GM10248 (cell line): ENCODE measurements around the gene TM6SF1.
"Not testable (repeated sequence)": the region's sequence is repeated elsewhere in the genome, so short reads cannot be mapped to it uniquely, and the experiment has no call there.

Experiments used
- CTCF ChIA-PET: fragments of 300-600 bp; sonication (Branson Sonifier 250); formaldehyde crosslinking; extraction: SDS; loops from one replicate; lab custom pipeline; 2021; ENCODE audit warnings: antibody characterized with exemption; lab: Yijun Ruan, JAX
- POLR2A ChIA-PET: fragments of 350-650 bp; sonication (Branson Sonifier 250); formaldehyde crosslinking; extraction: SDS; loops from one replicate; lab custom pipeline; 2020; ENCODE audit warnings: antibody characterized with exemption; lab: Yijun Ruan, JAX
- DNase-seq: peaks from one replicate; pipeline ENCODE4 v3.0.0; 2012; ENCODE audit errors: extremely low spot score
- TF ChIP-seq, protein P1 (sequence below): IDR thresholded peaks from 2 replicates; pipeline ENCODE4 v1.5.1; 2012; ENCODE audit warnings: mild to moderate bottlenecking, low read depth; ENCODE audit errors: extremely low read depth, missing control alignments, control extremely low read depth

Gene TM6SF1

DNA sequence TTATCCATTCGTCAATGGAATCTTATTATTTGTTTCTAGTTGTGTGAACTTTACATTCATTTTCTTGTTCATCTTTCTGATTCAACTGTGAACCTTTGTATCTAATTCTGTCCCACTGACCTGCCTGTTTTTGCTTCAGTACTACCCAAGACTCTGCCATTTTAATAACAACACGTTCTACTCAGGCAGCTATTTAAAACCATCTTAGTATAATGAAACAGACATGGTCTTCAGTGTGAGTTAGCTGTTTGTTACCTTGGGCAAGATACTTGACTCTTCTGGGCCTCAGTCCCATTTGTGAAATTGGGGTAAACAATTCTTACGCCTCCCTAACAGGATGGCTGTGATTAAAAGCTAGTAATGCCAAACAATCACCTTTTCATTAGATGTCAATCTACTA lies 42.0 kb upstream of the TM6SF1 start:
- POLR2A ChIA-PET: no interaction called here
- CTCF ChIA-PET: interaction anchor here (1.0 to 1.2 kb wide), 3 partner anchors 8 to 54 kb away, joined by 3 read pairs; partner anchors contain the start of gene C15orf40
- TF ChIP-seq, protein P1, sequence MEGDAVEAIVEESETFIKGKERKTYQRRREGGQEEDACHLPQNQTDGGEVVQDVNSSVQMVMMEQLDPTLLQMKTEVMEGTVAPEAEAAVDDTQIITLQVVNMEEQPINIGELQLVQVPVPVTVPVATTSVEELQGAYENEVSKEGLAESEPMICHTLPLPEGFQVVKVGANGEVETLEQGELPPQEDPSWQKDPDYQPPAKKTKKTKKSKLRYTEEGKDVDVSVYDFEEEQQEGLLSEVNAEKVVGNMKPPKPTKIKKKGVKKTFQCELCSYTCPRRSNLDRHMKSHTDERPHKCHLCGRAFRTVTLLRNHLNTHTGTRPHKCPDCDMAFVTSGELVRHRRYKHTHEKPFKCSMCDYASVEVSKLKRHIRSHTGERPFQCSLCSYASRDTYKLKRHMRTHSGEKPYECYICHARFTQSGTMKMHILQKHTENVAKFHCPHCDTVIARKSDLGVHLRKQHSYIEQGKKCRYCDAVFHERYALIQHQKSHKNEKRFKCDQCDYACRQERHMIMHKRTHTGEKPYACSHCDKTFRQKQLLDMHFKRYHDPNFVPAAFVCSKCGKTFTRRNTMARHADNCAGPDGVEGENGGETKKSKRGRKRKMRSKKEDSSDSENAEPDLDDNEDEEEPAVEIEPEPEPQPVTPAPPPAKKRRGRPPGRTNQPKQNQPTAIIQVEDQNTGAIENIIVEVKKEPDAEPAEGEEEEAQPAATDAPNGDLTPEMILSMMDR: no peak
- no peak for DNase-seq

DNA sequence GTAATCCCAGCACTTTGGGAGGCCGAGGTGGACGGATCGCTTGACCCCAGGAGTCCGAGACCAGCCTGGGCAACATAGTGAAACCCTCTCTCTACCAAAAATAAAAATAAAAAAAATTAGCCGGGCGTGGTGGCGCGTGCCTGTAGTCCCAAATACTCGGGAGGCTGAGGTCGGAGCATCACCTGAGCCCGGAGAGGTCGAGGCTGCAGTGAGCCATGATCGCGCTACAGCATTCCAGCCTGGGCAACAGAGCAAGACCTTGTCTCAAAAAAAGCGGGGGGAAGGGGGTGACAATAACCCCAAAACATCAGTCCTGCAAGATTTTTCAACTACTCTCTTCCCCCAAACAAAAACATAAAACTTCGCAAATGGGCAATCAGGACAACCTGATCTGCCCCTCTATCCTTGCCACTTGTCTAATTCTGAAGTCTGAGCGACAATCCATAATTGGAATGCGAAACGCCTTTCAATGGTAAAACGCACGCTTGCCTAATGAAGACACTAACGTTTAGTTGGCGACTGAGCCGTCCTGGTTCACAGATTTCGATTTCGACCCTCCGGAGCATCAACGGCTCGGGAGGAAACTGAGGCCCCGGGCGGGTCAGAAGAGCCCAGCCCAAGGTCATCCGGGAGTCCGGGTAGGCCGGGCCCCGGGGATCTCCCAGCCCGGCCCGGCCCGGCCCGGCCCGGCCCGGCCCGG lies 41.3 kb upstream of the TM6SF1 start:
- ChIA-PET POLR2A (interaction anchor here (1.1 kb wide), 1 partner anchor 316 kb away, joined by 5 read pairs; no protein-coding TSS in a partner anchor), CTCF (interaction anchor here (1.0 to 1.9 kb wide), 4 partner anchors 9 to 55 kb away, joined by 3 to 7 read pairs (median 4); partner anchors contain the start of gene C15orf40)
- DNase-seq: no peak
- TF ChIP-seq, protein P1: no peak

DNA sequence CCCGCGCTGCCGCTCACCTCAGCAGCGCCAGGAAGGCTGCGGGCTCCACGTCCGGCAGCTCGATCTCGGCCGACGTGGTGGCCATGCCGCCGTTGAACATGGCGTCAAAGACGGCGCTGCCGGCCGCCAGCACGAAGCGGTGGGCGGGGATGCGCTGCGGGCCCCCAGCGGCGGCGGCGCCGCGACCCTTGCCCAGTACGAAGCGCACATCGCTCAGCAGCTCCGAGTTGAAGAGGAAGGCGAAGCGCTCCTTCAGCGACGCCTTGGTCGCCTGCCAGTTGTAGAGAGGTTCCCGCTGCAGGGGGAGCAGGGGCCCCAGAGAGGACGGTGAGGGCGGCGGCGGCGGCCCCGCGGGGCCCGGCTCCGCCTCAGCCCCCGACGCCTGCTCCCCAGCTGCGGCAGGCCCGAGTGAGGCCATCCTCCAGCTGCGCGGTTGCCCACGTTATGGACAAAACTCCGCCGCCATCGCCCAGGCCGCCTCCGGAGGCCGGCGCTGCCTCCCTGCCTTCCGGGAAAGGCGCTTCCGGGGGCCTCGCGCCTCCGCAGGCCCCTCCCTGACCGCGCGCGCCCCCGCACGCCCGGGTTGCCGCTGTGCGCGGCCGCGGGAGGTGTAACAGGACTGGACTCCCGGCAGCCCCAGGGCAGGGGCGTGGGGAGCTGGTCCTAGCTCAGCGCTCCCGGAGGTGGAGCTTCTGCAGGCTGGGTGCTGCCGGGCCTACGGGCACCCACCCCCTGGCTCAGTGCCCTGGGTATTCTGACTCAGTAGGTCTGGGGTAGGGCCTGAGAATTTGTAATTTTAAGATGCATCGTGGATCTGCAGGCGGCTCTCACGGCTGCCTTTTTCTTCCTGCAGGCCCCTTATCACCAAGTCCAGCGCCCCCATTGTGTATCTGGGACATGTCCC lies 40.5 kb upstream of the TM6SF1 start, which contains the start of gene BTBD1:
TSS of gene BTBD1 (minus strand) at position 519 of the 904 bp plus-strand sequence. CDS start at position 418, 101 bp downstream.
- ChIA-PET CTCF (interaction anchor here (1.4 to 1.9 kb wide), 2 partner anchors 10 to 56 kb away, joined by 6 to 7 read pairs; partner anchors contain the start of gene C15orf40), POLR2A (interaction anchor here (1.0 to 1.1 kb wide), 2 partner anchors 316 to 527 kb away, joined by 3 to 5 read pairs; partner anchors contain the start of gene RPS17)
- DNase-seq: peak; percentile 96
- TF ChIP-seq, protein P1: no peak

DNA sequence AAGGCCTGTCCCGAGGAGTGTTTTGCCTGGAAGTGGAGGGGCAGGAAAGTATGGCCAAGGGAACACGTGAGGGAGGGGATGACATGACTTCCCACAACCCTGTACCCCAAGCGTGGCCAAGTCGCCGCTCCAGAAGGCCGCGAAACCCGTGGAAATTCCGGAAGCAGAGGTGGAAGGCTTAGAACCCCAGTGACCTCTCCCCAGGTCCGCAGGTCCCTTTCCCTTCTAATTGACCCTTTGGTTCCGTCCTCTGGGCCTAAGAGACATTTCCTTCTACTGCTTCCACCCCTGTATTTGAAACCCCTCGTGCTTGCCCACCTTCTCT lies 39.8 kb upstream of the TM6SF1 start:
- no peak for DNase-seq
- TF ChIP-seq, protein P1: no peak
- POLR2A ChIA-PET: interaction anchor here (1.0 kb wide), 1 partner anchor 527 kb away, joined by 3 read pairs; the partner anchor contains the start of gene RPS17
- CTCF ChIA-PET: interaction anchor here (1.4 to 1.9 kb wide), 2 partner anchors 11 to 56 kb away, joined by 6 to 7 read pairs; partner anchors contain the start of gene C15orf40

DNA sequence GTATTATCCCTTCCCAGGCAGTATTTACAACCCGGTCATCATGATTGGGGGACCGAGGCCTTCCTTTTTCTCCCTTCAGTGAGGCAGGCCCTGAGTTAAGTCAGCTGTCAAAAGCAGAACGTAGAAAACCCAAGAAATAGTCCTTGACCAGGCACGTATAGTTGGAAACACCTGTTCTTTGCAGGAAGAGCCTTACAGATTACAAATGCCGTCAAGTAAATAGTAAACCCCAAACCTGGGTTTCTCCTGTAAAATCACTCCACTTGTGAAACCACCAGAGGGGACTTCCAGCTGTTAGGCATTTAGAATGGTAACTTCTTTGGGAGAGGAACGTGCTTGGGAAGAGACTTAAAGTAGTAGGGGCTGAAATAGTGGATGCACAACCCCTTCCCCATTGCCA lies 39.4 kb upstream of the TM6SF1 start:
- no peak for DNase-seq
- ChIA-PET CTCF (interaction anchor here (1.4 to 1.9 kb wide), 3 partner anchors 11 to 23 kb away, joined by 3 to 7 read pairs (median 4); no protein-coding TSS in a partner anchor), POLR2A (no interaction called here)
- TF ChIP-seq, protein P1: no peak

DNA sequence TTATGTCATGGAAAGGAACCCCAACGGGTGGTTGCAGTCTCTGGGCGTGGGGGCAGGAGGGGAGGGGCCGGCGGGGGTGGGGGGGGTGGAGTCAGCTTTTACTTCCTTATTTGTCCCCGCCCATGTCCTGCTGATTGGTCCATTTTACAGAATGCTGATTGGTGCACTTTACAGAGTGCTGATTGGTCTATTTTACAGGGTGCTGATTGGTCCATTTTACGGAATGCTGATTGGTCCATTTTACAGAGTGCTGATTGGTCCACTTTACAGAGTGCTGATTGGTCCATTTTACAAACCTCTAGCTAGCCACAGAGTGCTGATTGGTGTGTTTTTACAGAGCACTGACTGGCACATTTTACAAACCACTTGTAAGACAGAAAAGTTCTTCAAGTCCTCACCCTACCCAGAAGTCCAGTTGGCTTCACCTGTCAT lies 38.2 kb upstream of the TM6SF1 start:
- POLR2A ChIA-PET, DNase-seq: not testable (repeated sequence)
- CTCF ChIA-PET: interaction anchor here (1.4 to 1.5 kb wide), 2 partner anchors 14 to 22 kb away, joined by 3 to 4 read pairs; no protein-coding TSS in a partner anchor
